ENCODE data around the gene KIF3C. TPM values are rescaled to one million over a fixed set of nuclear protein-coding genes. Genes with fewer than 3 reads are reported as not detected.

The KIF3C gene
- total and polyA plus RNA-seq, 10 of the 15 experiments (the other 5 are each of a cell fraction or from before 2014, with no cell fraction given), result 0.10 to 0.63 (median 0.46) TPM

- TF ChIP-seq RAD21 (IDR thresholded peaks at IDR 0.05; ENCODE audit: insufficient read depth, low read depth, low read length) (no peak), WRNIP1 (IDR thresholded peaks at IDR 0.05; ENCODE audit: borderline replicate concordance, low read depth, low read length) (no peak), HDAC6 (IDR thresholded peaks at IDR 0.05; ENCODE audit: unreplicated experiment) (no peak), TCF12 (IDR thresholded peaks at IDR 0.05; ENCODE audit: low read depth, low read length) (no peak)
Measured at GRCh38 chr2:25938345-25938744, 44.0 kb downstream of the KIF3C start (continued).

GRCh38 chr2:25936889-25937545 lies 45.3 kb downstream of the KIF3C start:
- Histone ChIP-seq H3K9ac (ENCODE audit: control insufficient read depth, insufficient read depth, low read length) (no peak overlapping the region), H4K20me1 (ENCODE audit: control insufficient read depth, insufficient read depth) (no peaks in the 10 kb centered on the region), H3K27ac (ENCODE audit: control insufficient read depth, insufficient read depth) (no peak overlapping the region), H3K79me2 (ENCODE audit: control insufficient read depth, insufficient read depth, low read length) (no peaks in the 10 kb centered on the region), H3K9me3 (replicated peaks; ENCODE audit: control insufficient read depth, insufficient read depth, low read length) (no peaks in the 10 kb centered on the region), H3K4me1 (ENCODE audit: control insufficient read depth, insufficient read depth, low read length) (no peaks in the 10 kb centered on the region; the same call in 1 of the 2 replicates), H3K4me2 (ENCODE audit: control insufficient read depth, insufficient read depth) (no peak overlapping the region), H3K27me3 (replicated peaks in 1 of 2; ENCODE audit: control insufficient read depth in 2 of 2, insufficient read depth in 2 of 2, low read length in 1 of 2) (no peaks in the 10 kb centered on the region), H2AFZ (ENCODE audit: control insufficient read depth, low read depth, low read length) (no peak overlapping the region), H3K4me3 (no peak overlapping the region), H3K36me3 (ENCODE audit: control insufficient read depth in 2 of 2, insufficient read depth in 2 of 2, low read length in 1 of 2) (no peaks in the 10 kb centered on the region)
- TF ChIP-seq SRF (IDR thresholded peaks at IDR 0.05; ENCODE audit: low read depth in 2 of 2, low read length in 2 of 2) (no peak), RUNX3 (IDR thresholded peaks at IDR 0.05; ENCODE audit: low read length) (no peak), ZNF687 (IDR thresholded peaks at IDR 0.05) (no peak), SP1 (IDR thresholded peaks at IDR 0.05; ENCODE audit: low read depth, low read length) (no peak), MTA2 (IDR thresholded peaks at IDR 0.05; ENCODE audit: low read depth) (no peak), POLR2AphosphoS5 (IDR thresholded peaks at IDR 0.05; ENCODE audit: low read length) (no peak), CREM (IDR thresholded peaks at IDR 0.05; ENCODE audit: low read depth) (no peak), ZBTB33 (IDR thresholded peaks at IDR 0.05) (no peak), PAX8 (IDR thresholded peaks at IDR 0.05) (no peak), SMARCA5 (IDR thresholded peaks at IDR 0.05) (no peak), SMAD5 (IDR thresholded peaks at IDR 0.05; ENCODE audit: low read depth) (no peak)
- WGBS (ENCODE audit: insufficient coverage, insufficient replicate concordance, low lambda C conversion rate, missing lambda C conversion rate), result 59% methylated on average over 7 of the region's 7 CpGs
- ChIA-PET CTCF (interaction anchor here (1.0 to 1.3 kb wide), 2 partner anchors 14 to 209 kb away, joined by 3 to 8 read pairs; no protein-coding TSS in a partner anchor), RAD21 (ENCODE audit: unreplicated experiment) (no interaction called here), SMC1A (ENCODE audit: uncharacterized antibody, unreplicated experiment) (interaction anchor here (0.7 to 1.0 kb wide), 3 partner anchors 11 to 59 kb away, joined by 3 to 4 read pairs (median 3); partner anchors contain the start of gene ASXL2), POLR2A (no interaction called here)
- no peak for DNase-seq (ENCODE audit: low read depth, low spot score)
- BruUV-seq (replicated peaks), result no TSS peak
- in situ Hi-C loops (cut with MboI) (no loop called here), intact Hi-C loops (cut with micrococcal nuclease; ENCODE audit: unreplicated experiment) (no loop called here)
- ATAC-seq, result no peak
- FAIRE-seq, result no peak

All from GM12878 (cell line).